ENCODE measurements around the gene KCNMA1.
"Not testable (repeated sequence)": the region's sequence is repeated elsewhere in the genome, so short reads cannot be mapped to it uniquely, and the experiment has no call there.

The KCNMA1 gene

DNA sequence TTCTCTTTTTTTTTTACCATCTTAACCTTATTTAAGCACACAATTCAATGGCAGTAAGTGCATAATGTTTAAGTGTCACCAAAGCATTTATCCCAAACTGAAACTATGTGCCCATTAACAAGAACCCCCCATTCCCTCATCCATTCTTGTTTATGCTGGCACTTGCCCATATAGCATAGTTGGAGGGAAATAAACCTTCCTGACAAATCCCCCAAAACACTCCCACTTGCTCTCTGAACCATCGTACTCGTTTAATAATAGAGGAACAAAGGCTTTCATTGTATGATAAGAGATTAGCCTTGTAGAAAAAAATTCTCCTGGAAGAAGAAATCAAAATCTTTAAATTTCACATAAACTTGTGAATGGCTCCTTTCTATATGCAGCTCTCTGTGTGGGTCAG is 26.4 kb upstream of the KCNMA1 start:
- no peak for DNase-seq (ENCODE audit: low spot score)

DNA sequence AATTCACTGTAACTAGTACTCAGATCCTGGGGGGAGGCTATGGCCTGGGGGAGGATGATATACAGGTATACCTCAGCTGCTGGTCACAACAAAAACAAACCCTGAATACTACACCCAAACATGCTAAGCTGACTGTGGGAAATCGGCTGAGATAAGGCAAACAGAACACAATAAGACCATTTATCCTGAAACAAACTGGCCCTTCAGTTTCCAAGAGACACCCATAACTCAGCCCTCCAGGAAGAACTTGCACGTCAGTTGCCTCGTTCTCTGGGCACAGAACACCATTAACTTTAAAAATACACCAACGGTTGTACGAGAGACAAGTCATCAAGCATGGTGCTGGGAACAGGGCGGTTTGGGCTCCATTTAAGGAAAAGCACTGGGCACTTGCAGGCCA is 24.1 kb upstream of the KCNMA1 start:
- DNase-seq (ENCODE audit: low spot score): no peak

- DNase-seq (ENCODE audit: low spot score): no peak
These were observed 23.5 kb upstream of the KCNMA1 start for GRCh38 chr10:77661100-77661499.

GRCh38 chr10:77659046-77659670 is 21.6 kb upstream of the KCNMA1 start:
- DNase-seq (ENCODE audit: low spot score): not testable (repeated sequence)

DNA sequence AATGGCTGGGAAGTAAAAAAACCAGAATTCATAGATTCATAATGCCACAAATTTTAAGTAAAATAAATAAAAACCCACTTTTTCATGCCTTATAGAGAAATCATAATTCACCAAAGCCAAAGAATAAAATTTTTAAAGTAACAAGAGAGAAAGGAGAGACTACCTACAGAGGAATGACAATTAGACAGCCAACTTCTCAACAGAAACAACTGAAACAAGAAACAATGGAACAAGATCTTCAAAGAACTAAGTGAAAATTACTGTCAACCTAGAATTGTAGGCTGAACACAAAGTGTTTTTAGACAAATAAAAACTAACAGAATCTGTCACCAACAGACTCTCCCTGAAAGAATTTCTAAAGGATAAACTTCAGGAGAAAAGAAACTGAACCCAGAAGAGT is 15.6 kb upstream of the KCNMA1 start:
- no peak for DNase-seq (ENCODE audit: low spot score)

DNA sequence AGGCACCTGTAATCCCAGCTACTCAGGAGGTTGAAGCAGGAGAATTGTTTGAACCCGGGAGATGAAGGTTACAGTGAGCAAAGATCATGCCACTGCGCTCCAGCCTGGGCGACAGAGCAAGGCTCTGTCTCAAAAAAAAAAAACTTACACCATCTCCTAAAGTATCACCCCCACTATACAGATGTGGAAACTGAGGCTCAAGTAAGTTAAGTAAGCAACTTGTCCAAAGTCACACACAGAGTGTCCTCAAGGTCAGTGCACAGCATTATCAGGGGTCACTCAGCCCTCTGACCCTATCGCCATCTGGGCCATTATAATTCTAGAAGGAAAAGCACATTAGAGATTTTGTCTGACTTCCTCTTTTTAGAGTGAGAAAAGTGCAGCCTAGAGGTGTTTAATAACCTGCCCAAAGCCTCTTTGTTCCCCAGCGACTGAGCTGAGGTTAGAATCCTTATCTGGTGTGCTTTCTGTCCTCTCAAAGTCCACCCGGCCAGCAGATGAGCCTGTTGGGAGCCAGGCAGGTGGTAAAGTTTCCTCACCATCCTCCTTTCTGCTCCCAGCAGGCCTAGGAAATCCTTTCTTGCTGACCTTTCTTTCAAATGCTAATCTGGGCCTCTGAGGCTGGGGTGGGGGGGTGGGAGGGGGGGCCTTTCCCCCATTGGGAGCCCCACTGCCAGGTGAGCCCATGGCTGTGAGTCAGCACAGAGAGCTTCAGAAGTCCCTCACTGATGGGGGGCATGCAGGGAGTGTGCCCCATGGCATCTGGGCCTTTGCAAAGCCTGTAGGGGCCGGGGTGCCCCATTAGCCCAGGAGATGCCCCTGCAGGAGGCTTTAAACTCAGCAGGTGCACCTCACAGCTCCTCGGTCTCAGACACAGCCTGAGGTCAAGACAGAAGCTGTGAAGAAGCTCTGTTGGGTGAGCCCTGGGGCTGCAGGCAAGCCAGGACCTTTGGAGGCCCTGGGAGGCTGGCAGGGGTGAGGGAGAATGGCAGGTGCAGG is 12.0 kb upstream of the KCNMA1 start:
- DNase-seq (ENCODE audit: low spot score): no peak

GRCh38 chr10:77648472-77648871 is 10.9 kb upstream of the KCNMA1 start:
- DNase-seq (ENCODE audit: low spot score): no peak

GRCh38 chr10:77647543-77648293 is 10.1 kb upstream of the KCNMA1 start:
- DNase-seq (ENCODE audit: low spot score): no peak

GRCh38 chr10:77644557-77645243 is 7.1 kb upstream of the KCNMA1 start:
- DNase-seq (ENCODE audit: low spot score): peak; percentile 59

DNA sequence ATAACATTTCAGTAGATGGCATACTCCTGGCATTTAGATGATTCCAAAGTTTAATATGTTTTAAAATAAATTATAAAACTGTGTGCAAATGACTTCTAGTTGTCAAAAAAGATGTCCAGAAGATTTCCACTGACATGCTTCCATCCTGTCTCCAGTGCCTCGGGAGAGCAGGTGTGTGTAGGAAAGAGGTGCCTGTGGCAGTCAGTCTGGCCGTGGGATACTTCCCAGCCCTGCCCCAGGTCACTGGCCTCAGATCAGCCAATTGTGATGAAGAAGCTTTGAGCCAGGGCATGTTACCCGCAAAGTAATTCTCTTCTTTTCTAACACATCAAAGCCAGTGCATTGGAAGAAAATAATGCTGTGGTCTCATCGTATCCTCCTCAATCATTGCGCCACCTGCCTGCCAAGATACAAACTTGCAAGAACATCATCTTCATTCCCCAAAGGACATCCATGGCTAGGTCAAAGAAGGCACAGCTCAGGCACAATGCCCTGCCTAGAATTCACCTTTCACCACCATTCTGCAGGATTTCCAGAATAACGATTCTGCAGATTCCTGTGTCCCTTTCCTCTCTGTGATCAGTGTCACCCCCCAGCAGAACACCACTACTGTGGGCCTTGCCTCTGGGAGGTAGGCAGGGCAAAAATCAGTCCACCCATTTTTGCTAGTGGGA is 6.3 kb upstream of the KCNMA1 start:
- peak; percentile 65 for DNase-seq (ENCODE audit: low spot score)

GRCh38 chr10:77641788-77642397 is 4.3 kb upstream of the KCNMA1 start:
- peak; percentile 77 for DNase-seq (ENCODE audit: low spot score)

DNA sequence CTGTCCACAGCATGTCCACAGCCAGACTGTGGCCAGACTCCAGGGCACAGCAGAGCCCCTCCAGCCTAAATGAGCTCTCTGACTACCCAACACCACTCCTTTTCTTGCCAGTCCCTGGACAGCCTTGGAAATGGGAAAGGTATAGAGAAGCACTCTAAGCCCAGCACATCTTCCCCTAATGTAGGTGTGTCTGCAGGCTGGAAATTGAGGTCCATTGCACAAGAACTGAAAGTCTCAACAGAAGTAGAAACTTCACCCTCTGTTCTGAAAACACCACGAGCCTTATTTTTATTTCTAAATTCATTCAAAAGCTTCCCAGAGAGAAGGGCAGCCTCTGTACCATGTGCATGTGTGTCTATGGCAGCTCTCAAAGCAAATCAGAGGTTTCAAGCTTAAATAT is 3.7 kb upstream of the KCNMA1 start:
- no peak for DNase-seq (ENCODE audit: low spot score)

DNA sequence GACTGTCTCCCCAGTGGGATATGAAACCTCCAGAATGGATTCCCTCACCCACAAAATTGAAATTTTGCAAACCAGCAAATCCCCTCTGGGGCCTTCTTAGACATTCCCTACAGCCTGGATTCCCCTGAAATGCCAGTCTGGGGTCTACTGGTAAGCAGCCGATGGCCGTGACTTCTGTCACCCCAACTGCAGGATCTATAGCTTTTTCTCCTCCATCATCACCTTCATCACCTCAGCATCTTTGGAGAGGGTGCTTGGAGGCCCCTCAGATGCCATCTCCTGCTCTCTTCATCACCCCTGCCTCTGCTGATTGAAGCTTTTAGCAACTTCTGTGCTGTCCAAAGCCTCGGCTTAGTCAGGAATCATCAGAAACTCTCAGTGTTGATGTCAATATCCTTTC is 2.6 kb upstream of the KCNMA1 start:
- no peak for DNase-seq (ENCODE audit: low spot score)

GRCh38 chr10:77639756-77640155 is 2.1 kb upstream of the KCNMA1 start:
- DNase-seq (ENCODE audit: low spot score): no peak

DNA sequence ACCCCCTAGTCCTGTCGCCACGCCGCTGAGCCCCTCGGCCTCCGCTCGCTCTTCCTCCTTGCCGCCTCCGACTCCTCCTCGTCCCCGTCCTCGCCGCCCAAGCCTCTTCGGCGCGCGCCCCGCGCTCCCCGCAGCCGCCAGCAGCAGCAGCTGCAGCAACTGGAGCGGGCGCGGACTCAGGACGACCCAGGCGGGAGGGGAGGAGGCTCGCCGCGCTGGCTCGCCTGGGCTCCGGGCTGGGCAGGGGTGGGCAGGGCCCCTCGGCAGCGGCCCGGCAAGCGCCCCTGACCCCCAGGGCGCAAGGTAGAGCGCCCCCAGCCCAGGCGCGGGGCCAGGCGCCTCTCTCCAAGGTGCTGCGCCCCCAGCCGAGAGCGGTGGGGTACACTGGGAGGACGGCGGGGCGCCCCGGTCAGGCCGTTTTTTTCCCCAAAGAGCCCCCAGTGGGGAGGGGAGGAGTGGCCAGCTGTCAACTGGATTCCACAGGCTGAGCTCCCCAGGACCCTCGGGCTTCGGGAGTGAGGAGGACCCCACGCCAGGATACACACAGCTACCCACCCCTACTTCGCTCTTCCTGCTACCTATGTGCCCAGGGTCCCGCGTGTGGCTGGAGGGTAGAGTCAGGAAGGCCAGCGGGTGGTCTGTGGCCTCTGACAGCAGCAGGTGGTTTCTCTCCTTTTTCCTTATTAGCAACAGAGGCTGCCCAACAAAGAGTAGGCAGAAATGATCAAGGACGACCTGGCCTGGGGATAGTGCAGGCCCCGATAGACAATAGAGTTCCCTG is 903 bp upstream of the KCNMA1 start:
- peak; percentile 74 for DNase-seq (ENCODE audit: low spot score)

DNA sequence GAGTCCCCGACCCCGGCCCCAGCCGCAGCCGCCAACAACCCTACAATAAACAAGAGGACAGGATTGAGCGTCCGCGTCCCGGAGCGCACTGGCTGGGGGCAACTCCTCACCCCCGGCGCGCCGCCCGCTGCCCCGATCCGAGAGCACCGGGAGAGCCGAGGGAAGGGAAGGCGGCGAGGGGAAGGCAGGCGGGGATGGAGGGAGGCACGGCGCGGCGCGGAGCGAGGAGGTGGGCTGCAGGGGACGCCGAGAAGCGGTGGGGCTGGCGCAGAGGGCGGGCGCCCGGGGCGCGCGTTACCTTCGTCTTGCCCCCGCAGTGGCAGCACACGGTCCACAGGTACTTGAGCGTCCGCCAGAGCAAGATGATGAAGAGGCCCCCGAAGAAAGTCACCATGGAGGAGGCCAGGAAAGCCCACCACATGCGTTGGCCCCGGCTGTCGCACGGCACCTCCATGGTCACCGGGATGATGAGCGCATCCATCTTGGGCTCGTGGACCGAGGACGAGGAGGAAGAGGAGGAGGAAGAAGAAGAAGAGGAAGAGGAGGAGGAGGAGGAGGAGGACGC is 559 bp downstream of the KCNMA1 start:
- peak; percentile 61 for DNase-seq (ENCODE audit: low spot score)

DNA sequence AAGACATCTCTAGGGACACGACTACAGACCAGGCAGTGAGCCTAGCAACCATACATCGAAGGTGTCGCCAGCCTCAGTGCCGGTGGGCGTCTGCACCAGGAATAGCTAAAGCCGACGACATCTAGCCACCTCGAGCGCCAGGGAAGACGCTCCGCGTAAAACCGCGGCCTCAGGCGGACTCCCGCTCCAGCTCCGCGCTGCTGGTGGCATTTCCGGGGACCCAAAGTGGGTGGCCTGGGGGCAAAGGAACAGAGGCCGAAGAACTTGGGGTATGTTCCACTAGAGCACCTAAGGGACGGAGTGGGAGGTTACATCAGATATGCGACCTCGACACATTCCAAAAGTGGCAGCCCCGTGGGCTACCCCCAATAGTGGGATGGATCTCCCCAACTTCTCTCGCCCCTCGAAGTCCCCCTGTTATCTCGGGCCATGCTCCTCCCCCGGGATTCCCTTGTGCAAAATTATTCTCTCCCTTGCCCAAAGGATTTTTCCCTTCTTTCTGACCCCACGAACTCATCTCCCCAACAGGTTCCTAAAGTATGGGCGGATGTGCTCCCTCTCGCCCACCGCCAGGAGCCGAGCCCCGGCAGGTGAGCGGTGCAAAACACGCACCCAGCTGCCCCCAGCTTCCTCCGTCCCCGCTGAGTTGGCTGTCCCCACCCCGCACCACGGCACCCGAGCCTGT is 1.2 kb downstream of the KCNMA1 start:
- no peak for DNase-seq (ENCODE audit: low spot score)

DNA sequence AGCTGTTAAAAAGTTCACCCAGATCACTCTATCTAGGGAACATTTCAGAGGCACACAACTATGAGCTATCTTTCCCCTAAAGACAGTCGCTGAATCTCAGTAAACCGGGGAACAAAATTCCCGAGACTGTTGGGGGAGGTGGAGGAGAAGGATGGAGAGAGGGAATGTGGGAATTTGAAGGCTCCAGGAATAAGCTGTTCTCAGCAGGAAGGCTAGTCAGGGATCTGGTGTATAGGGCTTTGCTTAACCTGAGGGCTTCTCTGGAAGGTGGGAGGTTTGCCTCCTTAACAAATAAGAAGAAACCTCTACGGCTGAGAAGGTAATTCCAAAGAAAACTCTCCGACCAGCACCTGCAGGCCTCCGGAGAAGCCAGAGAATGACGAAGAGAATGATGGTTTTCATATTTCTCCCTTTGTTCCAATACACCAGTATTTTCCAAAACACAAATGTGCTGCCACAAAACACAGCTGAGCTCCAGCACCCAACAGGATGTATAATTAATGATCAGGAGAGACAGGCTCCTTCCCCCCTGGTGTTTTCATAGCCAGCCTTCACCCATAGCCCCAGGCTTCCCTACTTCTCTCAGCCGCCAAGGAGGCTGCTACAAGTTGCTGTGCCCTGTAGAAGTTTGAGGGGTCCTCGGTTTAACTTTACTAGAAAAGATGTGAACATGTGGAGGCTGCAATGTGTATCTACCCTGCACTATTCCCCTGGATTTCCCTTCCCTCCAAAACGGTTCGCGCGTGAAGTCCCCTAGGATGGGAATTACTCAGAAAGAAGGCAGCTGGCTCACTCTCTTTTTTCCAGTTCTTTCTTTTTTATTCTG is 2.0 kb downstream of the KCNMA1 start:
- no peak for DNase-seq (ENCODE audit: low spot score)

All from GM03348 (cell line).